Measurements from ENCODE around the gene SPTLC2. TPM values are rescaled to one million over a fixed set of nuclear protein-coding genes. Genes with fewer than 3 reads are reported as not detected.
A peak's percentile ranks its signal among the peaks of the same experiment; 100 is the strongest.

Gene SPTLC2
- total RNA-seq, 1 experiment from 2014 or later = 15.8 TPM

DNA sequence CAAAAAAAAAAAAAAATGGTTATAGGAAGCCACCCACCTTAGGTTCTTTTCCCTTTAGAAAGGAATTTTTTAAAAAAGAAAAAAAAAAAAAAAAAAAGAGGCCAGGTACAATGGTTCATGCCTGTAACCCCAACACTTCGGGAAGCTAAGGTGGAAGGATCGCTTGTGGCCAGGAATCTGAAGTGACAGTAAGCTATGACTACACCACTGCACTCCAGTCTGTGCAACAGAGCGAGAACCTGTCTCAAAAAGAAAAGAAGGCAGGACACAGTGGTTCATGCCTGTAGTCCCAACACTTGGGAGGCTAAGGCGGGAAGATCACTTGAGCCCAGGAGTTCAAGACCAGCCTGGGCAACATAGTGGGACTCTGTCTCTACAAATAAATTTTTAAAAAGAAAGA is 36.0 kb downstream of the SPTLC2 start:
- Mint-ChIP-seq H3K9me3 (ENCODE audit: unreplicated experiment) (no peaks in the 10 kb centered on the region), H3K36me3 (ENCODE audit: insufficient read depth, unreplicated experiment) (no peaks in the 10 kb centered on the region), H3K27ac (ENCODE audit: low read depth, unreplicated experiment) (peak overlapping the region; percentile 46), H3K4me1 (ENCODE audit: insufficient read depth, unreplicated experiment) (no peaks in the 10 kb centered on the region), H3K4me3 (ENCODE audit: unreplicated experiment) (peak overlapping the region; percentile 48), H3K27me3 (ENCODE audit: insufficient read depth, unreplicated experiment) (no peaks in the 10 kb centered on the region)
- TF ChIP-seq, protein P1, sequence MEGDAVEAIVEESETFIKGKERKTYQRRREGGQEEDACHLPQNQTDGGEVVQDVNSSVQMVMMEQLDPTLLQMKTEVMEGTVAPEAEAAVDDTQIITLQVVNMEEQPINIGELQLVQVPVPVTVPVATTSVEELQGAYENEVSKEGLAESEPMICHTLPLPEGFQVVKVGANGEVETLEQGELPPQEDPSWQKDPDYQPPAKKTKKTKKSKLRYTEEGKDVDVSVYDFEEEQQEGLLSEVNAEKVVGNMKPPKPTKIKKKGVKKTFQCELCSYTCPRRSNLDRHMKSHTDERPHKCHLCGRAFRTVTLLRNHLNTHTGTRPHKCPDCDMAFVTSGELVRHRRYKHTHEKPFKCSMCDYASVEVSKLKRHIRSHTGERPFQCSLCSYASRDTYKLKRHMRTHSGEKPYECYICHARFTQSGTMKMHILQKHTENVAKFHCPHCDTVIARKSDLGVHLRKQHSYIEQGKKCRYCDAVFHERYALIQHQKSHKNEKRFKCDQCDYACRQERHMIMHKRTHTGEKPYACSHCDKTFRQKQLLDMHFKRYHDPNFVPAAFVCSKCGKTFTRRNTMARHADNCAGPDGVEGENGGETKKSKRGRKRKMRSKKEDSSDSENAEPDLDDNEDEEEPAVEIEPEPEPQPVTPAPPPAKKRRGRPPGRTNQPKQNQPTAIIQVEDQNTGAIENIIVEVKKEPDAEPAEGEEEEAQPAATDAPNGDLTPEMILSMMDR (IDR thresholded peaks at IDR 0.05; ENCODE audit: unreplicated experiment) = no peak
- intact Hi-C loops (cut with micrococcal nuclease) = no loop called here
- DNase-seq (ENCODE audit: unreplicated experiment) = no peak
- POLR2A ChIA-PET = no interaction called here
- no TSS peak for BruUV-seq (replicated peaks)
- CTCF ChIA-PET = no interaction called here

- intact Hi-C loops (cut with micrococcal nuclease) = no loop called here
- TF ChIP-seq, protein P1 (IDR thresholded peaks at IDR 0.05; ENCODE audit: unreplicated experiment) = no peak
- Mint-ChIP-seq H3K4me1 (ENCODE audit: insufficient read depth, unreplicated experiment) (no peaks in the 10 kb centered on the region), H3K36me3 (ENCODE audit: insufficient read depth, unreplicated experiment) (no peaks in the 10 kb centered on the region), H3K4me3 (ENCODE audit: unreplicated experiment) (no peak overlapping the region), H3K9me3 (ENCODE audit: unreplicated experiment) (no peaks in the 10 kb centered on the region), H3K27ac (ENCODE audit: low read depth, unreplicated experiment) (peak overlapping the region; percentile 16), H3K27me3 (ENCODE audit: insufficient read depth, unreplicated experiment) (no peaks in the 10 kb centered on the region)
- ChIA-PET CTCF (interaction anchor here (0.8 kb wide), 1 partner anchor 33 kb away, joined by 3 read pairs; no protein-coding TSS in a partner anchor), POLR2A (no interaction called here)
- no peak for DNase-seq (ENCODE audit: unreplicated experiment)
- no TSS peak for BruUV-seq (replicated peaks)
Observed at GRCh38 chr14:77579780-77580179, 36.7 kb downstream of the SPTLC2 start.

GRCh38 chr14:77579065-77579464 is 37.4 kb downstream of the SPTLC2 start:
- BruUV-seq (replicated peaks) = no TSS peak
- ChIA-PET POLR2A (no interaction called here), CTCF (interaction anchor here (0.8 to 1.4 kb wide), 3 partner anchors 32 to 120 kb away, joined by 3 read pairs; no protein-coding TSS in a partner anchor)
- H3K27me3 Mint-ChIP-seq (ENCODE audit: insufficient read depth, unreplicated experiment) = no peaks in the 10 kb centered on the region
- H3K9me3 Mint-ChIP-seq (ENCODE audit: unreplicated experiment) = no peaks in the 10 kb centered on the region
- H3K4me1 Mint-ChIP-seq (ENCODE audit: insufficient read depth, unreplicated experiment) = no peaks in the 10 kb centered on the region
- DNase-seq (ENCODE audit: unreplicated experiment) = no peak
- TF ChIP-seq, protein P1 (IDR thresholded peaks at IDR 0.05; ENCODE audit: unreplicated experiment) = no peak
- H3K36me3 Mint-ChIP-seq (ENCODE audit: insufficient read depth, unreplicated experiment) = no peaks in the 10 kb centered on the region
- peak overlapping the region; percentile 16 for H3K27ac Mint-ChIP-seq (ENCODE audit: low read depth, unreplicated experiment)
- intact Hi-C loops (cut with micrococcal nuclease) = no loop called here
- H3K4me3 Mint-ChIP-seq (ENCODE audit: unreplicated experiment) = no peak overlapping the region

GRCh38 chr14:77574446-77575115 is 41.9 kb downstream of the SPTLC2 start:
- H3K27ac Mint-ChIP-seq (ENCODE audit: low read depth, unreplicated experiment) = no peak overlapping the region

More at GRCh38 chr14:77574446-77575115, 41.9 kb downstream of the SPTLC2 start:
- no TSS peak for BruUV-seq (replicated peaks)
- peaks cover 6% of the 10 kb centered on the region for H3K36me3 Mint-ChIP-seq (ENCODE audit: insufficient read depth, unreplicated experiment)
- intact Hi-C loops (cut with micrococcal nuclease) = no loop called here
- TF ChIP-seq, protein P1 (IDR thresholded peaks at IDR 0.05; ENCODE audit: unreplicated experiment) = no peak
- DNase-seq (ENCODE audit: unreplicated experiment) = no peak
- ChIA-PET POLR2A (no interaction called here), CTCF (interaction anchor here (0.8 kb wide), 1 partner anchor 23 kb away, joined by 3 read pairs; no protein-coding TSS in a partner anchor)
- H3K4me3 Mint-ChIP-seq (ENCODE audit: unreplicated experiment) = no peak overlapping the region
- no peaks in the 10 kb centered on the region for H3K4me1 Mint-ChIP-seq (ENCODE audit: insufficient read depth, unreplicated experiment)
- no peaks in the 10 kb centered on the region for H3K9me3 Mint-ChIP-seq (ENCODE audit: unreplicated experiment)
- H3K27me3 Mint-ChIP-seq (ENCODE audit: insufficient read depth, unreplicated experiment) = no peaks in the 10 kb centered on the region

Measured in MCF 10A (cell line).